DOHH2 (cell line): ENCODE data around the gene CNTNAP2.

Experiments used
- H3F3A ChIP-seq: fragments of 200-600 bp; sonication (generic), shearing (Covaris generic); 2 replicates; pipeline ENCODE4 v1.6.0; 2016; ENCODE audit warnings: antibody characterized with exemption, mild to moderate bottlenecking; ENCODE audit not compliant: control insufficient read depth, insufficient read depth
- H3K27ac ChIP-seq: fragments of 200-600 bp; sonication (generic); 2 replicates; pipeline ENCODE4 v1.5.1; 2014; ENCODE audit warnings: low read depth, mild to moderate bottlenecking, low read length, moderate library complexity
- H3K27me3 ChIP-seq: fragments of 200-600 bp; sonication (generic); 2 replicates; pipeline ENCODE4 v1.6.1; 2014; ENCODE audit warnings: mild to moderate bottlenecking, low read length, mixed read lengths; ENCODE audit not compliant: control insufficient read depth
- H3K36me3 ChIP-seq: fragments of 200-600 bp; sonication (generic); 2 replicates; pipeline ENCODE4 v1.6.1; 2014; ENCODE audit warnings: mild to moderate bottlenecking, low read length, moderate library complexity, mixed read lengths; ENCODE audit not compliant: control insufficient read depth
- H3K4me1 ChIP-seq: fragments of 200-600 bp; sonication (generic); 2 replicates; pipeline ENCODE4 v1.6.1; 2014; ENCODE audit warnings: mild to moderate bottlenecking, low read length, mixed read lengths; ENCODE audit not compliant: control insufficient read depth
- H3K4me2 ChIP-seq: fragments of 200-600 bp; sonication (generic); 2 replicates; pipeline ENCODE4 v1.6.0; 2014; ENCODE audit warnings: mild to moderate bottlenecking, low read length, moderate library complexity
- H3K4me3 ChIP-seq: fragments of 200-600 bp; sonication (generic); 2 replicates; pipeline ENCODE4 v1.5.1; 2014; ENCODE audit warnings: mild to moderate bottlenecking, low read length, mixed read lengths
- H3K79me2 ChIP-seq: fragments of 200-600 bp; sonication (generic); 2 replicates; pipeline ENCODE4 v1.6.1; 2014; ENCODE audit warnings: mild to moderate bottlenecking, low read length, mixed read lengths; ENCODE audit not compliant: control insufficient read depth
- H3K9me2 ChIP-seq: fragments of 200-600 bp; sonication (generic); replicated peaks from 2 replicates; pipeline ENCODE4 v1.6.1; 2014; ENCODE audit warnings: mild to moderate bottlenecking, low read length, mixed read lengths; ENCODE audit not compliant: control insufficient read depth
- H3K9me3 ChIP-seq: fragments of 200-600 bp; sonication (generic); 2 replicates; pipeline ENCODE4 v1.6.1; 2014; ENCODE audit warnings: antibody characterized with exemption, low read length, mixed read lengths; ENCODE audit not compliant: control insufficient read depth, insufficient read depth
- H4K20me1 ChIP-seq: fragments of 200-600 bp; sonication (generic); 2 replicates; pipeline ENCODE4 v1.6.0; 2014; ENCODE audit warnings: low read depth, mild to moderate bottlenecking, antibody characterized with exemption, low read length, moderate library complexity; ENCODE audit not compliant: control insufficient read depth, insufficient read depth
- CTCF ChIP-seq: fragments of 200-600 bp; sonication (generic); IDR thresholded peaks from one replicate; pipeline ENCODE4 v1.5.1; 2014; ENCODE audit warnings: antibody characterized with exemption, mild to moderate bottlenecking, low read depth, low read length; ENCODE audit not compliant: poor library complexity, severe bottlenecking
- EZH2phosphoT487 ChIP-seq: fragments of 200-600 bp; sonication (generic); IDR thresholded peaks from 2 replicates; pipeline ENCODE4 v1.6.1; 2017; ENCODE audit warnings: borderline replicate concordance, mild to moderate bottlenecking, antibody characterized with exemption, low read length, moderate library complexity, mixed read lengths

The CNTNAP2 gene

GRCh38 chr7:147321504-147321903, 1204.9 kb downstream of the CNTNAP2 start:
- H3K27me3 ChIP-seq, result no peaks in the 10 kb centered on the region
- no peaks in the 10 kb centered on the region for H4K20me1 ChIP-seq
- no peaks in the 10 kb centered on the region for H3K9me3 ChIP-seq
- no peaks in the 10 kb centered on the region for H3F3A ChIP-seq
- H3K4me2 ChIP-seq, result no peak overlapping the region
- H3K79me2 ChIP-seq, result no peaks in the 10 kb centered on the region
- H3K9me2 ChIP-seq, result no peaks in the 10 kb centered on the region
- H3K4me1 ChIP-seq, result no peaks in the 10 kb centered on the region
- H3K36me3 ChIP-seq, result no peaks in the 10 kb centered on the region
- no peak overlapping the region for H3K4me3 ChIP-seq
- H3K27ac ChIP-seq, result no peak overlapping the region
- TF ChIP-seq CTCF, result no peak
- TF ChIP-seq EZH2phosphoT487, result no peak

GRCh38 chr7:147332988-147333387, 1216.4 kb downstream of the CNTNAP2 start:
- Histone ChIP-seq H3K36me3 (no peaks in the 10 kb centered on the region), H3K4me3 (no peak overlapping the region)

DNA sequence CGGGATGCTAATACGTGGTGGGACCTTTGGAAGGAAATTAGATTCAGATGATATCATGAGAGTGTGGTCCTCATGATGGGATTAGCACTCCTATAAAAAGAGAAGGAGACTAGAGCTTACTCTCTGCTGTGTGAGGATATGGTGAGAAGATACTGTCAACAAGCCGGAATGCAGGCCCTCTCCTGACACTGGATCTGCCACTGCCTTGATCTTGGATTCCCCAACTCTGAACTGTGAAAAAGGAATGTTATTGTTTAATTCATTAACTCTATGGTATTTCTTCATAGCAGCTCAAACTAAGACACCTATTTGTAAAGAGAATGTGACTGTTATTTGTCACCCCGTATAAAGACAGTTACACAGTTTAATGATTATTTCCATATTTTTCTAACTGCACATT, 1246.5 kb downstream of the CNTNAP2 start:
- H3K9me3 ChIP-seq, result no peaks in the 10 kb centered on the region

More at GRCh38 chr7:147332988-147333387, 1216.4 kb downstream of the CNTNAP2 start:
- Histone ChIP-seq H3K9me3 (no peaks in the 10 kb centered on the region), H3K4me2 (no peak overlapping the region), H3K79me2 (no peaks in the 10 kb centered on the region), H3K27me3 (no peaks in the 10 kb centered on the region), H4K20me1 (no peaks in the 10 kb centered on the region), H3K4me1 (no peaks in the 10 kb centered on the region), H3K27ac (no peak overlapping the region), H3K9me2 (no peaks in the 10 kb centered on the region), H3F3A (no peaks in the 10 kb centered on the region)
- TF ChIP-seq CTCF, result no peak
- no peak for TF ChIP-seq EZH2phosphoT487

More for the DNA sequence above, 1246.5 kb downstream of the CNTNAP2 start:
- no peaks in the 10 kb centered on the region for H3K4me1 ChIP-seq
- H3K9me2 ChIP-seq, result no peaks in the 10 kb centered on the region
- H3K4me2 ChIP-seq, result no peak overlapping the region
- no peak overlapping the region for H3K4me3 ChIP-seq
- H3K36me3 ChIP-seq, result no peaks in the 10 kb centered on the region
- H3K27me3 ChIP-seq, result no peaks in the 10 kb centered on the region
- H3F3A ChIP-seq, result no peaks in the 10 kb centered on the region
- no peaks in the 10 kb centered on the region for H3K79me2 ChIP-seq
- TF ChIP-seq CTCF (no peak), EZH2phosphoT487 (no peak)
- H4K20me1 ChIP-seq, result no peaks in the 10 kb centered on the region
- no peak overlapping the region for H3K27ac ChIP-seq
